GM18520 (cell line): Measurements from ENCODE around the gene LINC01488.

Source experiments
- ATAC-seq: cut with Tn5 transposase; IDR thresholded peaks from one replicate; pipeline ENCODE4 v1.9.1; 2021; ENCODE audit not compliant: unreplicated experiment

Gene LINC01488

GRCh38 chr11:69504127-69504526, 22.7 kb downstream of the LINC01488 start:
- no peak for ATAC-seq

DNA sequence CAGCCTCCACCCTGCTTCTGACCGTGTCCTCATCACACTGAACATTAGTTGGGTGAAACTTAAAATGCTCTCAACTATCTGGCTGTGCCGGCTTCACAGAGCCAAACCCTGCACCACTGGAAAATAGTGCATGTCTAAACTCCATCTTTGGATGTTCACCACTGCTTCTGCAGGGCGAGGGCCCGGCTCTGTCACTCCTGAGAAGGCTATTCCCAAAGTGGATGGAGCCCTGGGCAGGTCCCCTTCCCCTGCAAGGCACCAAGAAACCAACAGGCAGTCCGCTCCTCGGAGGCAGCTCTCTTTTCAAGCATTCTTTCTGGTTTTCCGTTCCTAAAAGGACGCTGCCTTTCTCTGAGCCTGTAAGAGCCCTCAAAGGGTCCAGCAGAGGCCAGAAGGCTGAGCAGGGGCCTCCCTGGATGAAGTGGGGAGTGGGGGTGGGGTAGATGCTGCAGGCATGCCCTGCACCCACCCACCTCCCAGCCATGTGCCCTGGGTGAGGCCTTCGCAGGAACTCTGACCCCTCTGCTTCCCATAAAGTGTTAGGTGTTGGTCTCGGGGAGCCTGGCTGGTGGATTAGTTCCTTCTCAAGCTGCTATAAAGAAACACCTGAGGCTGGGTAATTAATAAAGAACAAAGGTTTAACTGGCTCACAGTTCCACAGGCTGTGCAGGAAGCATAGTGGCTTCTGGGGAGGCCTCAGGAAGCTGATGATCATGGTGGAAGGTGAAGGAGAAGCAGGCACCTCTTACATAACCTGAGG, 23.3 kb downstream of the LINC01488 start:
- no peak for ATAC-seq

DNA sequence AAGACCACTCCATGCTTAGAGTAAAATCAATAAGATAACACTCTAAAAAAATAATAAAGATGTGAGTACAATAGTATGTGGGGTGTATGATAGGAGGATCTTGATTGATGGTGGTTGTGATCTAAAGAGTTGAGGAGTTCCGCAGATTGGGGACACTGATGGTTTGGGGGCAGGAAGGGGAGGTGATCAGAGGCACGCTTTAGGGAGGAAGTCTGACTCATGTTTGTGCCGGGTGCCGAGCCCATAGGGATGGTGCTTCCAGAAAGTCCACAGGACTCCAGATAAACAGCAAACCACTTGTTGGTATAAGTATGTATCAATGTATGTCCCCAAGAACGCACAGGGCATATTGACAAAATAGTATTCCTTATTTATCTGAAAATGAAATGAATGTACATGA, 27.5 kb downstream of the LINC01488 start:
- no peak for ATAC-seq

DNA sequence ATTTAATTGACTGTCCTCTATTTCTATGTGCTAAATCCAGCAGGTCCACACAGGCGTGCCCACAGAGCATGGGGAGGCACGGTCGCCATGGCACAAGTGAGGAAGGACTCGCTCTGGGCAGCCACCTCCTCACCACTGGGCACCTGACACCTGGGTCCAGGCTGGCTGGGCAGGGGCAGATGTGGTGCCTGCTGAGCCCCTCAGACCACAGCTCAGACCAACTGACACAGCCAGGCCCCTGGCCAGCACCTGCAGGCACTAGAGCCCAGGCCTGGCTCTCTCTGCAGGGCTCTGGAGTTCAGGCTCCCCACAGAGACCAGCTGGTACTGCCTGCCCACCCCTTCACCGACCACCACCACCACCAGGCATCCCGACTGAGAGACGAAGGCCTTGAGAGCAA, 27.9 kb downstream of the LINC01488 start:
- ATAC-seq: no peak

DNA sequence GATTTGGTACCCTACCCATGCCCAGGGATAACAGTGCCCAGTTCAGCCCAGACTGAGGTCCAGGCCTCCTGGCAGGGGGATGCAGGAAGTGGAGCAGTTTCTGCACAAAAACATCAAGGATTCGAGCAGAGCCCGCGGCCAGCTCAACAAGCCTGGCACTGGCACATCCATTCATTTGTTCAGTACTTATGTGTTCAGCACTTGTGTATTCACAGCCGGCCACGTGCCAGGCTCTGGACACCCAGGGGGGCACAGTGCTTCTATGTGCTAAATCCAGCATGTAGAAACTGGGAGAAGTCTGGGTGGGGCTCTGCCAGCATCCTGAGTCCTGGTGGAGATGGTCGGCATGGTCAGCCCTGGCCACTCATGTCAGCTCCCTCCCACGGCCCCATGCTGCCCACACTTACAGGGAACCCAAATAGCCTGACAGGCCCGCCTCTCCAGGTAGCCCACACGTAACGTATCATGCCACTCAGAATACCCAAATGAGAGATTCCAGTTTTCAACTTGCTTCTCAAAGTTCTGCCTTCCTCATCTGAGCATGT, 28.5 kb downstream of the LINC01488 start:
- ATAC-seq: no peak

DNA sequence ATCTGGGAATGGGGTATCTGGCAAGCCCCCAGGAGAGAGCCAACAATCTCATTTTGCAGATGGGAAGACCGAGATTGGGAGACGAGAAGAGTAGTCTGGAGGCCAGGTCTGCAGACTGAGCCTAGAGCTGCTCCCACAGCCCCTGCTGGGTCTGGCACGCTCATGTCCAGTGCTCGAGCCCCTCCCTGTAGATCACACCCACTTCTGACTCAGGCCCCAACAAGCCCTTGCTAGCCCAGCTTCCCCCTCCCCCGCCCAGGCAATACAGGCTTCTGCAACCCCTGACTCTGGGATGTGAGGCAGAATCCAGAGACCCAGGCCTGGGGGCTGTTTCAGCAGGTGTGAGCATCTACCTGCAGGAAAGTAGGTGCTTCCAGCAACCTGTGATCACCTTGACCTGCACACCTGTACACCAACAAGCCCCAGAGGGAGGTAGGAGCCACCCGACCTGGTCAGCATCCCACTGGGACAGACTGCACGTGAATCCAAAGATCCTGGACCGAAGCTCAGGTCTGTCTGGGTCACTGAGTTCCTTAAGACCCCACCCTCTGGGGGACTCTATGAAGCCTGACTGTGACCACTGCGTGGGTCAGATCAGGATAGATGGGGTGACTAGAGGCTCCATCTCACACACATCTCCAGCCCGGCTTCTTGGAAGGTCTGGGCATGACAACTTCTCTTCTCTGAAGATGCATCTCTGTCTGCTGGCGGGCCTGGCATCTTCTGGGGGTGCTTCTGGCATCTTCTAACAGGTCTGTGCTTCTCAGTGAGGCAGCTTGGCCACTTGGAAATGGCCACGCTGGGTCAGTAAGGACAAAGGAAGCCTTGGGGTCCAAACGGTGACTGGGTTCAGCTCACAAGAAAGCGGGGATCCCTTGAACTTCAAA, 29.3 kb downstream of the LINC01488 start:
- no peak for ATAC-seq

- no peak for ATAC-seq
These were observed 30.0 kb downstream of the LINC01488 start for GRCh38 chr11:69511358-69512055.

- ATAC-seq: no peak
These were observed 30.7 kb downstream of the LINC01488 start for GRCh38 chr11:69512136-69512535.

GRCh38 chr11:69512790-69513189, 31.3 kb downstream of the LINC01488 start:
- no peak for ATAC-seq

DNA sequence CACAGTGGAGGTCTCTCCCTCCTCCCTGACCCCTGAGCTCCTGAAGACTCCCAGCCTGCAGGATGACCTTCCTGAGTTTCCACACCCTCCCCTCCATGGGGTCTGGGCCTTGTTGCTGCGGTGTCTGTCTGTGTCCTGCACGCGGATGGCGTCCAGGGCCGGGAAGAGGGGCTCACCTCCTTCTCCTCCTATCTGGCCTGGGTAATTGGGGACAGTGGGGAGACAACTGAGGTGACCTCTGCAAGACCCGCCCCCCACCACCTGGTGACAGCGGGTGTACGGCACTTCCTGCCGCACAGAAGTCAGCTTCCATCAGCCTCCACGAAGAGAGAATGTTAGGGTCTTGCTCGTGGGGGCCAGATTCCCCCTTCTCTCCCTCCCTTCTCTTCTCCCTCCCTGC, 31.7 kb downstream of the LINC01488 start:
- ATAC-seq: no peak

GRCh38 chr11:69513663-69514224, 32.3 kb downstream of the LINC01488 start:
- ATAC-seq: no peak

DNA sequence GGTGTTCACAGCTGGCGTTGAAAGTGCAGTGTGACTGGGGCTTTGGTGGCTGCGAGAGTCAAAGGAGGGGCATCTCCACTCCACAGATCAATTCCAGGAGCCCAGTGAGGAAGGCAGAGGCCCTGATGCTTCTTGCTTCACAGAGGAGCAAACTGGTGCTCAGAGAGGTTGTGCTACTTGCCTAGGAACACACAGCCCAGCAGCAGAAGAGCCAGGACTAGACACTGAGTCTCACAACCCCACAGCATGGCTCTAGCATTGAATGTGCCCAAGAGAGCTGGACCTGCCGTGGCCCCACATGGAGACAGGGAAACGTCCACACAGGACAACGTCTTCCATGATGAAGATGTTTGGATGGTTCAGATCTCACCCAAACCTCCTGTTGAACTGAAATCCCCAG, 33.3 kb downstream of the LINC01488 start:
- ATAC-seq: no peak

DNA sequence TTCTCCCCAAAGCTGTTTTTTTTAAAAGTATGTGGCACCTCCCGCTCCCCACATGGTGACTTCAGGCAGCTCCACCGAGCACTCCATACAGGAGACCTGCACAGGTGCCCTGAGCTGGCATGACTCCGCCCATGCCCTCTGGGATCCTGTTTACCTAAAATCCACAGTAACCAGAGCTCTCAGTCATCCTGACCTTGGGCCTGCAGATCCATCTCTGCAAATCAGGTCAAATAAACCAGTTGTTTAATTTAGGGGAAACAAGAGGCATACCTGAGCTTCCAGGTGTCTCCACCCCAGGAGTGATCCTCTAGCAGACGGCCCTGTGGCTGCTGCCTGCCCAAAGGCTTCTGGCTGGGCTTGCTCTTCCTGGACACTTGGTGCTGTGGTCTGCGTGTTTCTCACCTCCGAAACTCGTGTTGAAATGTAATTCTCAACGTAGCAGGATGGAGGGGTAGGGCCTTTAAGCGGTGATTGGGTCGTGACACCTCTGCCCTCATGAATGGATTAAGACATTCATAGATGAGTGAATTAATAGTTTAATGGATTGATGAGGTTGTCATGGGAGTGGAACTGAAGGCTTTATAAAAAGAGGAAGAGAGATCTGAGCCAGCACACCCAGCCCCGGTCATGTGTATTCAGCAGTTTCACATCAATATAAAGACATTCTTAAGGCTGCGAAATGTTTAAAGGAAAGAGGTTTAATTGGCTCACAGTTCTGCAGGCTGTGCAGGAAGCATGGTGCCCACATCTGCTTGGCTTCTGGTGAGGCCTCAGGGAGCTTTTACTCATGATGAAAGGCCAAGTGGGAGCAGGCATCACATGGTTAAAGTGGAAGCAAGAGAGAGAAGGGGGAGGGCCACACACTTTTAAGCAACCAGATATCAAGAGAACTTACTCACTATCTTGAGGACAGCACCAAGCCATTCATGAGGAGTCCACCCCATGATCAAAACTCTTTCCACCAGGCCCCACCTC, 34.1 kb downstream of the LINC01488 start:
- no peak for ATAC-seq

- no peak for ATAC-seq
These were observed 35.1 kb downstream of the LINC01488 start for GRCh38 chr11:69516526-69516925.

GRCh38 chr11:69518081-69518950, 36.9 kb downstream of the LINC01488 start:
- ATAC-seq: no peak

DNA sequence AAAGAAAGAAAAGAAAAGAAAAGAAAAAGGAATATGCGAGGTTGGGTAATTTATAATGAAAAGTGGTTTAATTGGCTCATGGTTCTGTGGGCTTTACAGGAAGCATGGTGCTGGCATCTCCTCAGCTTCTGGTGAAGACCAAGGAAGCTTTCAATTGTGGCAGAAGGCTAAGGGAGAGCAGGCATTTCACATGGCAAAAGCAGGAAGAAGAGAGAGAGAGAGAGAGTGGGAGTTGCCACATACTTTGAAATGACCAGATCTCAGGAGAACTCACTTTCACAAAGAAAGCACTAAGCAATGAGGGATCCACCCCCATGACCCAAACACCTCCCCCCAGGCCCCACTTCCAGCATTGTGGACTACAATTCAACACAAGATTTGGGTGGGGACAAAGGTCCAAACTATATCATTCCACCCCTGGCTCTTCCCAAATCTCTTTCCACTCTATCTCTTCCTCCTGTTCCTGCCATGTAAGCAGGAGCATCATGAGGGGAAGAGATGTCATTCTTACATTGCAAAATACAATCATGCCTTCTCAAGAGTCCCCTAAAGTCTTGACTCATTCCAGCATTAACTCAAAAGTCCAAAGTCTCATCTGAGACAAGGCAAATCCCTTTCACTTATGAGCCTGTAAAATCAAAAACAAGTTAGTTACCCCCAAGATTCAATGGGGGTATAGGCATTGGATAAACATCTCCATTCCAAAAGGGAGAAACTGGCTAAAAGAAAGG, 38.9 kb downstream of the LINC01488 start:
- ATAC-seq: no peak

DNA sequence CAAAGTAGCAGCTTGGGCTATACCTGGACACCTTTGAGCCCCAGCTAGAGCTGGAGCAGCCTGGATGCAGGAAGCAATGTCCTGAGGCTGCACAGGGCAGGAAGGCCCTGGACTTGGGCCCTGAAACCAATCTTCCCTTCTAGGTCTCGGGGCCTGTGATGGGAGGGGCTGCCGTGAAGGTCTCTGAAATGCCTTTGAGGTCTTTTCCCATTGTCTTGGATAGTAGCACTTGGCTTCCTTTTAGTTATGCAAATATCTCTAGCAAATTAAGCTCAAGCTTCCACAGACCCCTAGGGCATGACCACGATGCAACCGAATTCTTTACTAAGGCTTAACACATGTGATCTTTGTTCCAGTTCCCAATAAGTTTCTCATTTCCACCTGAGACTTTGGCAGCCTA, 40.0 kb downstream of the LINC01488 start:
- no peak for ATAC-seq

DNA sequence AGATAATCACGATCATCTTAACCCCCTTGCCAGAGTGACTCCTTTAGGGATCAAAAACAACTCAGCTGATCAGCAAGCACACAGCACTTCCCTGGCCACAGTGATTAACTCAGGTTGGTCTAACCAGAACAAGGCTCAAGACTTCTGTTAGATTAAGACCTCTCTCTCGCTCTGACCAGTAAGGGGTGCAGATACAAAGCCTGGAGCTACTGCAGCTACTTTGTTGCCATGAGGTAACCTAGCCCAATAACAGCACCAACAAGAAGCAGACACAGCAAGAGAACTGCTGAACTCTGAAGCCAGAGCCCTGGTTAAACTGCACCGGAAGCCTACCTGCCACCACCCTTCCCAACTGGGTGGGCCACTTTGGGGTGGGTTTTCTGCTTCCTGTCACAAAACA, 42.0 kb downstream of the LINC01488 start:
- no peak for ATAC-seq
